HG02623 (cell line): Measurements from ENCODE around the gene TUBGCP3.
A peak's percentile ranks its signal among the peaks of the same experiment; 100 is the strongest.

ENCODE experiments used
- ATAC-seq: cut with Tn5 transposase; IDR thresholded peaks from one replicate; pipeline ENCODE4 v1.9.1; 2021; ENCODE audit warnings: moderate library complexity; ENCODE audit not compliant: unreplicated experiment

The TUBGCP3 gene

GRCh38 chr13:112454648-112455334, 133.2 kb downstream of the TUBGCP3 start:
- ATAC-seq, result no peak

DNA sequence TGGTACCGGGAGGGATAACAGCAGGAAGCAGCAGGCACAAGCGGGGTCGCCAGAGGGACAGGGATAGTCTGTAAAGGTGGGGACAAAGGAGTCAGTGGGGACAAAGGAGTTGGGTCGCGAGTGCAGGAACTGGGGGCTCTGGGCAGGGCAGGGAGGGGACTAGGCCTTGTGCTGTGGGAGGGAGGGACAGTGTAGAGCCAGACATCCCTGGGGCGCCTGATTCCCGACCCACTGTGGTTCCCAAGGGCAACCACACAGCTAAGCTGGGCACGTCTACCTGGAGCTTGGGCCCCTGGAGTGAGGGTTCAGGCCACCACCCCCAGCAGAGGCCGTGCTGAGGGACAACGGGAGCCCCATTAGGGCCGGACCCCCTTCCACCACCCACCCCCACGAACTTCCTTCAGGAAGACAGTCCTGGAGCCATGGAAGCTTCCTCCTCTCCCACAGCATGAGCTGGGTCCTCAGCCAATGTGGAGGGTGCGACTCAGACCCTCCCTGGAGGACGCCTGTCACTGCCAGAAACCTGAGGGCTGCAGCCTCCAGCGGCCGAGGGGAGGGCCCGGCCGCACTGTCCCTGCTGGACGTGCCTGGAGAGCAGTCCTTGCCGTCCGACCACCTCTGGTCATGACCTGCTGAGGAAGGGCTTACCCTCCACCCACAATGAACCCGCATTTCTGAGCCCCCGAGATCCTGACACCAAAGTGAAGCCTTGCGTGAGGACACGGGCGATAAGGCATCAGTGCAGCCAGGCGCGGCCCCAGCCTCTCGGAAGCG, 133.9 kb downstream of the TUBGCP3 start:
- no peak for ATAC-seq

DNA sequence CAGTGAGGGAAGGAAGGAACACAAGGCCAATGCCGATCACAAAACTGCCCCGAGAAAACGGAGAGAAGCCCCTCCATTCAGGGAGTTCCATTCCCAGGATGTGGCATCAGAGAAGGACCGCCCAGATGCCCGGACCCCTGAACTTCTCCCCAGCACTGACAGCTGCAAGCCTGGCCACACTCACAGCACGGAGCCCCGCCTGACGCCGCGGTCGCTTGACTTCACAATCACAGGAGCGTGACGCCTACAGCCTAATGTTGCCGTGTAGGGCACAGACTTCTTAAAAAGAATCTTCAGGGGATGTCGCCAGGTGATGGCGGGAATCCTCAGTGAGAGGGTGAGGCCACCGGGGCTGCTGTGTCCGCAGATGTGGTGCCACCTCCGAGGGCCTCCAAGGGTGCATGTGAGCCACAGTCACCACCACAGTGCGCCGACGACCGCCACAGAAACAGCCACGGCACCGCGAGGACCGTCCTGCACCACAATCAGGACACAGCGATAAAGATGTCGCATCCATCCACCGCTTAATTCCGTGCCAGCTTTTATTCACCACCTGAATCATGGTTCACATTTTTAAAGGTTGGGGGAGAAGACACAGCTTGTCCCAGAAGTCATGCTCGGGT, 134.6 kb downstream of the TUBGCP3 start:
- ATAC-seq, result no peak

DNA sequence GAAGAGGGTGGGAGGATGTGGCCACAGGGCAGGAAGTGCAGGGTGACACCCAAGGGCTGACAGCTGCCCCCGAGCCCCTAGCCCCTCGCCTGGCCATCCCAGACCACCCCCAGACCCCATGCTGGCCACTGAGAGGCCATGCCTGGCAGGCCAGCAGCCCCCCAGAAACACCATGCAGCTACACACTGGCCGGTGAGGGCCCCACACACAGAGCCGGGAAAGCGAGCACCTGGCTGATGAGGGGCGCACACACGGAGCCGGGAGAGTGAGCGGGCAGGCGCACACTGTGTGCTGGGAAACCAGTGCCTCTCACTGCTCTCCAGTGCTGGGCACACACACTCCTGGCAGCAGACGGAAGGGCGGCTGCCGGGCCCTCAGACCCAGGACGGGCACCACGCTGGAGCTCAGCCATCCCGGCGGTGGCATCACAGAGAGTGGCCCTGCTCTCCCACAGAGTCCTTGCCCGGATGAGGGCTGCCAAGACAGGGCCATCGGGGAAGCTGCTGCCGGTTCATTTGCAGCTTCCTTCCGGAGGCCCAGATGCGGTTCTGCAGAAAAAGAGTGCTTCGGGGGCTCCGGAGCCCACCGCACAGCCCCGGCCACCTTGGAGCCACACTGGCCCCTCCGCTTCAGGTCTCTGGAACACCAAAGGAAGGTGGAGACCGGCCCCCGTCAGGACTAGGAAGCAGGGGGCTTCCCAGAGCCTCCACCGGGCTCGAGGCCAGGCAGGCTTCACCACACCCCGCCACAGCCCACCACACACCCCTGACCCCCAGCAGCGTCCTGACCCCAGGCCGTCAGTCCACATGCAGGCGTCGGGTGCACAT, 135.4 kb downstream of the TUBGCP3 start:
- no peak for ATAC-seq

GRCh38 chr13:112451512-112452379, 136.2 kb downstream of the TUBGCP3 start:
- ATAC-seq, result no peak

- ATAC-seq, result no peak
These were observed 137.1 kb downstream of the TUBGCP3 start for GRCh38 chr13:112450904-112451240.

DNA sequence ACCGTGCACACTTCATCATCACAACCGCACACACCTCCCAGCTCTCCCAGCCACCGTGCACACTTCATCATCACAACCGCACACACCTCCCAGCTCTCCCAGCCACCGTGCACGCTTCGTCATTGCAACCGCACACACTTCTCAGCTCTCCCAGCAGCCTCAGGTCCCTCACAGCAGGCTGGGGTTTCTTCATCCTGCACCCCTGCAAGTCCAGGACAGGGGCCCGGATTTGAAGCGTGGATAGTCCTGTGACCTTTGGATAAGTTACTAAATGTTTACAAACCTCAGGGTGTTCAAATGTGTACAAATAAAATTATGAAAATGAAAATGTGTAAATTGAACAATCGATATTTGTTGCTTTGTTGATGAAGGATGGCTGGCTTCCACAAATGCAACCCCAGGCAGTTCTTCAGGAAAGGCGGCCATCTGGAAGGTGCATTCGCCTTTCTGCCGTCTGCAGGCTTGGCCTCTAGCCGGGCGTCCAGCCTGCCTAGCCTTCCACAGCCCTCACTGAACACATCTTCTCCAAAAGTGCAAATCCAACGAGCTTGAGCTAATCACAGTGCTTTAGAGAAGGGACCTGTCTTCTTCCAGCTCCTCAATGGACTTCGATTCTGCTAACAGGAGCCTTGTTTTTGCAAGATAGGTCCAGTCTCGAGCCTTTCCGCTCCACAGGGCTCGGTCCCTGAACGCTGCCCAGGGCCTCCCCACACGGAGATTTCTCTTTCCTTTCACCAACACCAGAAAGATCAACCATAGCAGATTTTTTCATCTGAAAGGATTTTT, 137.6 kb downstream of the TUBGCP3 start:
- ATAC-seq, result no peak

DNA sequence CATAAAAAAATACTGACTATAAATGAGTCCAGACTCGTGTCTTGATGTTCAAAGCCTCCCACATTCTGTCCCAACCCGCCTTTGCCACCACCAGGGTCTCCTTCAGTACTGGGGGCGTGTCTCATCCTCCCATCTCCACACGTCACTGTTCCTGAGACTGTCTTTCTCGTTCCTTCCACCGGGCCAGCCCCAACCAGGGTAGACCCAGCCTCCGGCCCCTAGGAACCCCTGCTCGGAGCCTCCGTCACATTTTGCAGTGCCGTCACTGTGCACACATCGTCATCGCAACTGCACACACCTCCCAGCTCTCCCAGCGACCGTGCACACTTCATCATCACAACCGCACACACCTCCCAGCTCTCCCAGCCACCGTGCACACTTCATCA, 138.4 kb downstream of the TUBGCP3 start:
- no peak for ATAC-seq

DNA sequence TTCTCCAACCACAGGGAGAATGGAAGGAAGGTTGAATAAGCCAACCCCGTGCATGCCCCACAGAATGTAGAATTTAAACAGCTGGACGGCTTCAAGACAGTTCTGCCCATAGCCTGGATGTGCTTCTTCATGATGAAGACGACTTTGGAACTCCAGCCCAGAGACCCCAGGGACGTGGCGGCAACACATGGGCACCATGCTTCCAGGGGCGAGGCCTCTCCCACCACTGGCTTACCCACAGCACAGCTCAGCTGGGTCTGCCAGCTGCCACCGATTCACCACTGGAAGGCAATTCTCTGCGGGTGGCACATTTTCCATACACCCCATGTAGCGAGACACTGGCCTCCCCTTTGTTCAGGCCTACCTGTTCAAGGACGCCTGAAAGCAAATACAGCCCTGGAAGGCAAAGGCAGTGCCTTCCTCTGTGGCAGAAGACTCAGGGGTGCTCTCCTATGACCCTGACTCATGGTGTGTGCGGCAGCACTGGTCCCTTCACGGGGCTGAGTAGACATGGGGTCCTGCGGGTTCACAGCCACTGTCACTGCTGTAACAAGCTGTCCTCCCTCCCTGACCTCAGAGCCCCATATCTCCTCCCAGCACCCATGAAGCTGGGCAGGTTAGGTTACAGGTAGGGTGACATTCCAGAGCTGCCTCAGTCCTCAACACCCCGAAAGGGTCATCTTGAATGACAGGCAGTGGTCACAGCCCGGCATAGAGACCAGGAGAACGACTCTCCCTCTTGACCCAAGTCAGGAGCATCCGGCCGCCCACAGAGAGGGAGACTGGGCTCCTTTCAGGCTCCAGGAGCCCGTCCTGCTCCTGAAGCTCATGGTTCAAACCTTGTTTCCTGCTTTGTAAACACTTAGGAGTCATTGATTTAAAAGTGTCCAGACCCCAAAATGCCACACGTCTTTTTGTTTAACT, 139.1 kb downstream of the TUBGCP3 start:
- ATAC-seq, result no peak

DNA sequence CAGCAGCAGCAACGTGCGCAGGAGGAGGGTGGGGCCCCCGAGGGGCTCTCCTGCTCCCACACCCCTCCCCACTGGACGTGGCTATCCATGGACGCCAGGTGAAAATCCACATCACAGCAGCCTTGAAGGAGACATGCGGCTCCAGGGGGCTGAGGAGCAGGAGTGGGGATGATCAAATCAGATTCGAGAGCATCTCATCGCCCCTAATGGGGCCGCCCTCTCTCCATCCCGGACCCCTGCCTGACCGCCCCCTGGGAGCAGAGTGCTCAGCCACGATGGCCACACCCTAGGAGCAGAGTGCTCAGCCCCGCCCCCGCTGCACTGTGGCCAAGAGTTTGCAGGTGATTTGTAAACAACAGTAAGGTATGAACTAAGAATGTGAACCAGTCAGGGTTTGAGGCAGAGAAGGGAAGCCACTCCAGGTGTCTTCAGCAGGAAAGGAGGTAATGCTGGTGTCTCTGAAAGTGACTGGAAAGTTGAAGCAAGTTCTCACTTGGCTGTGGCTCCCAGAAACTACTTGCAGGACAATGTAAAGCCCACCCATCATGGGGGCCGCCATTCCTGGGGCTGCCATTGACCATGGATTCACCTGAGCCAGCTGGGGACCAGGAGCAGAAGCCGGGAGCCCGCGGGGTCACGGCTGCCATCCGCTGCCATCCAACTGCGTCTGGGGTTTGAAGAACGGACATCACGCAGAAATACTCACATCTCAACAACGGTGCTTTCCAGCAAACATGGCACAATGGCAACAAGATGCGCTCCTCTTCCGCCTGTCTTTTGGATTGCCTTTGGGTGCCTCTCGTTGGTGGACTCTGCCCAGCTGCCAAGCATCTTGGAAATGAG, 140.0 kb downstream of the TUBGCP3 start:
- ATAC-seq, result no peak

DNA sequence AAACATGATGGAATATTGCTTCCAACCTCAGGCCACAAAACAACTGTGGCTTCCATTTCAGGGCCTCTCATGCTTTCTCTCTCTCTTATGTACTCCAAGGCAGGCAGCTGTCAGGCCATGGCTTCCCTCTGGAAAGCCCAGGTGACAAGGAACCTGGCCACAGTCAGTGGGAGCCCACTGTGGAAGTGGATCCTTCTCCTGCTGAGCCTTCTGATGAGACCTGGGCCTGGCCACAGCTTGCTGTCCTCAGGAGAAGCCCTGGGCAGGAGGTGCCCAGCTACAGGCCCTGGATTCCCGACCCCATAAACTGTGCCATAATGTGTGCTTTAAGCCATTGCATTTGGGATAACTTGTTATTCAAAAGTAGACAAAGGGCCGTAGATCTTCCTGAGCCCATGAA, 140.6 kb downstream of the TUBGCP3 start:
- no peak for ATAC-seq

DNA sequence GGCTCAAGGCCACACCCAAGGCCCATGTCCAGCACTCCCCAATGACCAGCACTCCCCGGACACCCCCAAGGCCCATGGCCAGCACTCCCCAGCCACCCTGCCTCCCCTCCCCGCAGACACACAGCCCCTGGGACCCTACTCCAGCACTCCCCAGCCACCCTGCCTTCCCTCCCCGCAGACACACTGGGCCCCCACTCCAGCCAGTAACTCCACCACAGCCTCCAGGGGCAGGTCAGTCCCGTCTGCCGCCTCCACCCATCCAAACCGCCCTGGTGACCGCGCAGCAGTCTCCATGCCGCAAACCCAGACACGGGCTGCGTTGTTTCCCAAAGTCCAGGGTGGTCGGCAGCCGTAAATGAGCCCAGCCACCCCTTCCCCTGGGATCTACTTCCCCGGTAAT, 141.1 kb downstream of the TUBGCP3 start:
- ATAC-seq, result no peak

DNA sequence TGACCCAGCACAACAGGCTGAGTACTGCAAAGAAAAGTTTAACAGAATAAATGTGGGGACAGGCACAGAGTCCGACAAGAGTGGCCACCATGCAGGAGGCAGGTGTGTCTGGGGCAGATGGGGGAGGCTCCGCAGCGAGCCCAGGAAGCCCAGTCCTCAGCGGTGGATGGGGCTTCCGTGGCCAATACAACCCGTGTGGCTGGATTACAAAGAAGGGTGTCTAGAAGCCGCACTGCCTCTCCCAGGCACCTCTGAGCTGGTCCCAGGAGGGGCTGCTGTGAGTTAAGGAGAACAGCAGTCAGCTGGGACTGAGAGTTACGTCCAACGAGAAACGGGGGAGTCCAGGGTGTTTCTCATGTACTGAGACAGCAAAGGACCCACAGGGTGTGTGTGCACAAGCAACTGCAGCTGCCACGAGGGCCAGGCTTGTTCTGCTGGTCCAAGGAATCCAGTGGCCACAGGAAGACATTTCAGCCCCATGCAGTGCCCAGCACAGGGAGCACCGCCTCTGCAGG, 141.5 kb downstream of the TUBGCP3 start:
- no peak for ATAC-seq

- no peak for ATAC-seq
These were observed 142.3 kb downstream of the TUBGCP3 start for GRCh38 chr13:112445411-112446271.

DNA sequence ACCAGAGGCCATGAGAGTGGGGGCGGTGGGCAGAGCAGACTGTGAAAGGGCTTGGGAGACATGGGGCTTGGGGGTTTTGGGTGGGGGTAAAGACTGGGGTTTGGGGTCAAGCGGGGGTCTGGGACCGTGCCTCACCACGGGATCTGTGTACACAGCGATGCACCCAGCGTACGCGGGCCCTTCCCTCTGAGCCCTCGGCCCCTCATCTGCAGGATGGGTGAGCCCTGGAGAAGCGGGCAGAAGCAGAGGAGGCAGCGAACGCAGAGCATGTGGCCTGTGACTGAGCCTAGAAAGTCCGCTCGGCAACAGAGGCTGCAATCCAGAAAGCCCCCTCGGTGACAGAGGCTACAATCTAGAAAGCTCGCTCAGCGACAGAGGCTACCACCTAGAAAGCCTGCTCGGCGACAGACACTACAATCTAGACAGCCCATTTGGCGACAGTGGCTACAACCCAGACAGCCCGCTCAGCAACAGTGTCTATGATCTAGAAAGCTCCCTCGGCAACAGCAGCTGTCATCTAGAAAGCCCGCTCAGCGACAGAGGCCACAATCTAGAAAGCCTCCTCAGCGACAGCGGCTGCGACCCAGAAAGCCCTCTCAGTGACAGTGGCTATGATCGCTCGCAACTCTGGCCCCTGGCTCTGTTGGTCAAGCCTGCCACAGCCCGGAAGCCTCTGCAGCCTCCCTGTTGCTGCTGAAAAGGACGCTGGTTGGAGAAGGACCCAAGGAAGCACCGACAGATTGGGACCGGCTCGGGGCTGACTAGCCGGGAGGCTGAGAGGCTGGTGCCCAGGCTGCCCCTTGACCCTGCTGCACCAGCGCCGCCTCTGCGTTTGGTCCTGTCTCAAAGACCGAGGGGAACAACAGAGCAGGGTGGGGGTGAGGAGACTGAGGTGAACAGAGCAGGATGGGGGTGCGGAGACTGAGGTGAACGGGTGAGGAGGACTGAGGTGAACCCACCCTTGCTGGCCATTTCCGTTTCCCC, 143.2 kb downstream of the TUBGCP3 start:
- no peak for ATAC-seq

DNA sequence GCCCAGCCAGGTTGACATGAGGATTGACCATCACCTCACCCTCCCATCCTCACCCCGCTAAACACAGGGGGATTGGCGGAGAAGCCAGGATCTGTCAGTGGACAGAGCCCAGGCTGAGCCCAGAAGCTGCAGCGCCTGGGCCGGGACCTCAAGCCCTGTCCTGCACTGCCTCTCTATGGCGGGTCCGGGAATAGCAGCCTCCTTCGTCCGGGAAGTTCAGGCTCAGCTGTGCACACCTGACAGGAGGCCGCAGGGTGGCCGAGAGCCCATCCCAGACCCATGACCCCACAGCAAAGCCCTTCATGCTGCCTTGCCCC, 144.0 kb downstream of the TUBGCP3 start:
- ATAC-seq, result peak; percentile 64
